GM21367 (cell line): Measurements from ENCODE around the gene GLS.
"Not testable (repeated sequence)": the region's sequence is repeated elsewhere in the genome, so short reads cannot be mapped to it uniquely, and the experiment has no call there.

Experiments
- ATAC-seq: cut with Tn5 transposase; IDR thresholded peaks from one replicate; pipeline ENCODE4 v1.9.1; 2021; ENCODE audit not compliant: unreplicated experiment

The GLS gene

GRCh38 chr2:190882856-190883582 is 2.4 kb downstream of the GLS start:
- ATAC-seq = no peak

- not testable (repeated sequence) for ATAC-seq
Measured at GRCh38 chr2:190885844-190886243, 5.2 kb downstream of the GLS start.

GRCh38 chr2:190887089-190887488 is 6.5 kb downstream of the GLS start:
- peak; percentile 66 for ATAC-seq

GRCh38 chr2:190888449-190888848 is 7.8 kb downstream of the GLS start:
- ATAC-seq = no peak

- ATAC-seq = no peak
Measured at GRCh38 chr2:190889175-190889943, 8.7 kb downstream of the GLS start.

GRCh38 chr2:190891372-190891771 is 10.8 kb downstream of the GLS start:
- no peak for ATAC-seq

- ATAC-seq = no peak
Measured at GRCh38 chr2:190891889-190892288, 11.3 kb downstream of the GLS start.

- ATAC-seq = no peak
Measured at GRCh38 chr2:190893157-190893556, 12.5 kb downstream of the GLS start.

GRCh38 chr2:190896477-190896876 is 15.9 kb downstream of the GLS start:
- ATAC-seq = no peak

- no peak for ATAC-seq
Measured at GRCh38 chr2:190903693-190904450, 23.3 kb downstream of the GLS start.

- ATAC-seq = no peak
Measured at GRCh38 chr2:190904640-190905261, 24.1 kb downstream of the GLS start.

- no peak for ATAC-seq
Measured at GRCh38 chr2:190908532-190908931, 27.9 kb downstream of the GLS start.

GRCh38 chr2:190909680-190910079 is 29.1 kb downstream of the GLS start:
- ATAC-seq = no peak

GRCh38 chr2:190910341-190911136 is 29.9 kb downstream of the GLS start:
- ATAC-seq = no peak

- peak; percentile 66 for ATAC-seq
Measured at GRCh38 chr2:190911813-190912212, 31.2 kb downstream of the GLS start.

GRCh38 chr2:190912726-190913125 is 32.1 kb downstream of the GLS start:
- ATAC-seq = no peak

GRCh38 chr2:190913725-190914124 is 33.1 kb downstream of the GLS start:
- no peak for ATAC-seq

GRCh38 chr2:190916829-190917228 is 36.2 kb downstream of the GLS start:
- ATAC-seq = no peak

GRCh38 chr2:190920085-190920484 is 39.5 kb downstream of the GLS start:
- no peak for ATAC-seq

GRCh38 chr2:190922376-190922775 is 41.8 kb downstream of the GLS start:
- no peak for ATAC-seq
